Measurements from ENCODE around the gene SLC37A2.

GRCh38 chr11:125076378-125076945 is 13.4 kb downstream of the SLC37A2 start:
- TF ChIP-seq CTCF (IDR thresholded peaks at IDR 0.05) (no peak), ZFX (IDR thresholded peaks at IDR 0.05; ENCODE audit: borderline replicate concordance) (no peak)

All from 22Rv1 (cell line).